Prostate gland (tissue), 2 donors: ENCODE measurements around the gene TDRD10. TPM values are rescaled to one million over a fixed set of nuclear protein-coding genes. Genes with fewer than 3 reads are reported as not detected.

Experiments used
- DNase-seq: peaks from one replicate; pipeline ENCODE4 v3.0.0-alpha.2; 2019; ENCODE audit warnings: low spot score
- H3K27ac ChIP-seq, 2 donors: fragments of 200-600 bp; sonication (generic); 2 replicates each; pipeline ENCODE4 v1.5.1; 2017 to 2019
- H3K27me3 ChIP-seq: fragments of 200-600 bp; sonication (generic); replicated peaks from 2 replicates; pipeline ENCODE4 v1.5.1; 2019; ENCODE audit not compliant: insufficient read depth
- H3K36me3 ChIP-seq, 2 donors: fragments of 200-600 bp; sonication (generic); 1 replicate in 1 of 2; 2 replicates in 1 of 2; pipeline versions ENCODE4 v1.5.1 to v1.8.1; 2017 to 2019
- H3K4me1 ChIP-seq: fragments of 200-600 bp; sonication (generic); replicated peaks from 2 replicates; pipeline ENCODE4 v1.5.1; 2019
- H3K4me3 ChIP-seq, 2 donors: fragments of 200-600 bp; sonication (generic); 2 replicates each; pipeline ENCODE4 v1.5.1; 2017 to 2019
- H3K9me3 ChIP-seq: fragments of 200-600 bp; sonication (generic); 2 replicates; pipeline ENCODE4 v1.5.1; 2017
- POLR2A ChIP-seq: fragments of 450-650 bp; IDR thresholded peaks from one replicate; pipeline ENCODE4 v1.6.1; 2016; ENCODE audit warnings: antibody characterized with exemption, mild to moderate bottlenecking
- POLR2AphosphoS5 ChIP-seq: sonication (generic); formaldehyde crosslinking; IDR thresholded peaks from one replicate; pipeline ENCODE4 v1.6.1; 2017; ENCODE audit warnings: antibody characterized with exemption
- WGBS: methylation state at CpG from one replicate; pipeline ENCODE4 v1.1.5; 2018; 5-methylcytosine and 5-hydroxymethylcytosine counted together
- intact Hi-C: fragments of 100-400 bp; cut with DNase I; formaldehyde crosslinking; loops from one replicate; pipeline ENCODE4 v1.14.2; 2022
- total RNA-seq, 2 donors: library from RNA; depleted of rRNA; stranded (reverse); fragments of >200 nt; gene quantifications; one replicate each; pipeline ENCODE4 v1.1.0, GENCODE V29; 2016
- TF ChIP-seq, protein P1 (sequence below), 4 experiments: fragments of 200-600 bp in 2 of 4; fragments of 450-650 bp in 2 of 4; sonication (generic) in 2 of 4; IDR thresholded peaks; 1 replicate in 3 of 4; 2 replicates in 1 of 4; pipeline ENCODE4 v1.5.1; 2016 to 2019; ENCODE audit warnings: antibody characterized with exemption in 4 of 4, mild to moderate bottlenecking in 2 of 4, moderate library complexity in 2 of 4

Gene TDRD10
- total RNA-seq, 2 donors from 2014 or later: 0.46 to 11.4 TPM

- Histone ChIP-seq H3K4me3 (no peak overlapping the region), H3K27ac (no peak overlapping the region), H3K4me1 (no peaks in the 10 kb centered on the region), H3K36me3 (no peaks in the 10 kb centered on the region), H3K9me3 (no peaks in the 10 kb centered on the region), H3K27me3 (no peaks in the 10 kb centered on the region)
- TF ChIP-seq, protein P1, sequence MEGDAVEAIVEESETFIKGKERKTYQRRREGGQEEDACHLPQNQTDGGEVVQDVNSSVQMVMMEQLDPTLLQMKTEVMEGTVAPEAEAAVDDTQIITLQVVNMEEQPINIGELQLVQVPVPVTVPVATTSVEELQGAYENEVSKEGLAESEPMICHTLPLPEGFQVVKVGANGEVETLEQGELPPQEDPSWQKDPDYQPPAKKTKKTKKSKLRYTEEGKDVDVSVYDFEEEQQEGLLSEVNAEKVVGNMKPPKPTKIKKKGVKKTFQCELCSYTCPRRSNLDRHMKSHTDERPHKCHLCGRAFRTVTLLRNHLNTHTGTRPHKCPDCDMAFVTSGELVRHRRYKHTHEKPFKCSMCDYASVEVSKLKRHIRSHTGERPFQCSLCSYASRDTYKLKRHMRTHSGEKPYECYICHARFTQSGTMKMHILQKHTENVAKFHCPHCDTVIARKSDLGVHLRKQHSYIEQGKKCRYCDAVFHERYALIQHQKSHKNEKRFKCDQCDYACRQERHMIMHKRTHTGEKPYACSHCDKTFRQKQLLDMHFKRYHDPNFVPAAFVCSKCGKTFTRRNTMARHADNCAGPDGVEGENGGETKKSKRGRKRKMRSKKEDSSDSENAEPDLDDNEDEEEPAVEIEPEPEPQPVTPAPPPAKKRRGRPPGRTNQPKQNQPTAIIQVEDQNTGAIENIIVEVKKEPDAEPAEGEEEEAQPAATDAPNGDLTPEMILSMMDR (IDR thresholded peaks at IDR 0.05): no peak
- no peak for TF ChIP-seq POLR2AphosphoS5
- no peak for TF ChIP-seq POLR2A
- 66% methylated on average over 3 of the region's 3 CpGs for WGBS
- intact Hi-C loops: loop anchor here (2.0 to 10.0 kb wide), 2 partner anchors 61 to 121 kb away; partner anchors contain the start of gene IL6R
- no peak for DNase-seq
Measured at GRCh38 chr1:154466206-154466605, 35.8 kb upstream of the TDRD10 start.

- 59% methylated on average over 8 of the region's 8 CpGs for WGBS
- intact Hi-C loops: loop anchor here (2.0 to 10.0 kb wide), 2 partner anchors 62 to 122 kb away; partner anchors contain the start of gene IL6R
- Histone ChIP-seq H3K9me3 (no peaks in the 10 kb centered on the region), H3K27ac (no peak overlapping the region), H3K27me3 (no peaks in the 10 kb centered on the region), H3K36me3 (no peaks in the 10 kb centered on the region), H3K4me3 (no peak overlapping the region), H3K4me1 (no peaks in the 10 kb centered on the region)
- TF ChIP-seq, protein P1 (IDR thresholded peaks at IDR 0.05): peak in 1 of 4 experiments; percentile 29
- TF ChIP-seq POLR2A: no peak
- no peak for TF ChIP-seq POLR2AphosphoS5
- DNase-seq: no peak
Measured at GRCh38 chr1:154466921-154467417, 35.0 kb upstream of the TDRD10 start.

- 92% methylated on average over 11 of the region's 11 CpGs for WGBS
- TF ChIP-seq, protein P1 (IDR thresholded peaks at IDR 0.05): no peak
- TF ChIP-seq POLR2AphosphoS5: no peak
- TF ChIP-seq POLR2A: no peak
- H3K4me3 ChIP-seq: no peak overlapping the region
- H3K4me1 ChIP-seq: no peaks in the 10 kb centered on the region
- H3K9me3 ChIP-seq: no peaks in the 10 kb centered on the region
- no peaks in the 10 kb centered on the region for H3K36me3 ChIP-seq
- H3K27me3 ChIP-seq: no peaks in the 10 kb centered on the region
- no peak overlapping the region for H3K27ac ChIP-seq
- intact Hi-C loops: loop anchor here (2.0 to 10.0 kb wide), 2 partner anchors 63 to 123 kb away; partner anchors contain the start of gene IL6R
- DNase-seq: no peak
Measured at GRCh38 chr1:154467434-154468102, 34.5 kb upstream of the TDRD10 start.

- WGBS: 78% methylated on average over 12 of the region's 12 CpGs
- H3K36me3 ChIP-seq: no peaks in the 10 kb centered on the region
- TF ChIP-seq, protein P1 (IDR thresholded peaks at IDR 0.05): no peak
- TF ChIP-seq POLR2AphosphoS5 (no peak), POLR2A (no peak)
- intact Hi-C loops: loop anchor here (10.0 kb wide), 1 partner anchor 124 kb away; no protein-coding TSS in a partner anchor
- no peak for DNase-seq
- H3K27me3 ChIP-seq: no peaks in the 10 kb centered on the region
- H3K9me3 ChIP-seq: no peaks in the 10 kb centered on the region
- no peaks in the 10 kb centered on the region for H3K4me1 ChIP-seq
- H3K27ac ChIP-seq: no peak overlapping the region
- no peak overlapping the region for H3K4me3 ChIP-seq
Measured at GRCh38 chr1:154468535-154469250, 33.3 kb upstream of the TDRD10 start.
